Panc1 (cell line): ENCODE results near the gene IARS1. TPM values are rescaled to one million over a fixed set of nuclear protein-coding genes. Genes with fewer than 3 reads are reported as not detected.

Experiments used
- ATAC-seq: fragments of 200-7000 bp; cut with Tn5 transposase; 2 replicates; pipeline ENCODE4 v1.9.1; 2020; ENCODE audit warnings: mild to moderate bottlenecking, moderate library complexity
- BruUV-seq: library from RNA; stranded (reverse); fragments of 400-500 nt; replicated peaks from 2 replicates; lab custom pipeline; 2021; lab: Mats Ljungman, UMichigan
- CTCF ChIA-PET: fragments of 300-600 bp; sonication (Branson Sonifier 250); formaldehyde crosslinking; loops from one replicate; lab custom pipeline; 2022; ENCODE audit warnings: antibody characterized with exemption; lab: Charles Lee
- POLR2A ChIA-PET: fragments of 300-600 bp; sonication (Branson Sonifier 250); formaldehyde crosslinking; loops from one replicate; lab custom pipeline; 2022; ENCODE audit warnings: antibody characterized with exemption; lab: Charles Lee
- DNase-seq: peaks from one replicate; pipeline ENCODE4 v3.0.0-alpha.2; 2010; ENCODE audit warnings: low read depth, low spot score
- H3K27ac ChIP-seq: 2 replicates; pipeline ENCODE4 v1.5.1; 2011; ENCODE audit warnings: mild to moderate bottlenecking, low read length, inconsistent platforms
- H3K27me3 ChIP-seq: fragments of 200-500 bp; sonication (Bioruptor generic); 2 replicates; pipeline ENCODE4 v1.6.0; 2014; ENCODE audit warnings: low read length, inconsistent platforms; ENCODE audit not compliant: control insufficient read depth, insufficient read depth
- H3K36me3 ChIP-seq: fragments of 200-500 bp; sonication (Bioruptor generic); 2 replicates; pipeline ENCODE4 v1.5.1; 2014; ENCODE audit warnings: inconsistent platforms, mild to moderate bottlenecking, low read length, moderate library complexity; ENCODE audit not compliant: control insufficient read depth, insufficient read depth
- H3K4me1 ChIP-seq: 2 replicates; pipeline ENCODE4 v1.5.1; 2011; ENCODE audit warnings: inconsistent platforms, mild to moderate bottlenecking, low read length, moderate library complexity; ENCODE audit not compliant: control insufficient read depth, insufficient read depth
- H3K4me3 ChIP-seq, 2 experiments: 2 replicates each; pipeline ENCODE4 v1.5.1; 2011 to 2012; ENCODE audit warnings: low read depth in 2 of 2, low read length in 2 of 2, mild to moderate bottlenecking in 2 of 2, inconsistent platforms in 1 of 2, moderate library complexity in 1 of 2
- H3K9me3 ChIP-seq: fragments of 200-500 bp; sonication (Bioruptor generic); 2 replicates; pipeline ENCODE4 v1.5.1; 2014; ENCODE audit warnings: low read depth, mild to moderate bottlenecking, inconsistent platforms, low read length, moderate library complexity; ENCODE audit not compliant: control insufficient read depth, insufficient read depth
- POLR2AphosphoS5 ChIP-seq: IDR thresholded peaks from 2 replicates; pipeline ENCODE4 v1.6.1; 2012; ENCODE audit warnings: mild to moderate bottlenecking, low read depth, low read length, moderate library complexity
- SIN3A ChIP-seq: IDR thresholded peaks from 2 replicates; pipeline ENCODE4 v1.6.1; 2012; ENCODE audit warnings: low read depth, mild to moderate bottlenecking, low read length, moderate library complexity, borderline replicate concordance; ENCODE audit not compliant: insufficient read depth
- TCF7L2 ChIP-seq: IDR thresholded peaks from 2 replicates; pipeline ENCODE4 v1.6.1; 2011; ENCODE audit warnings: mild to moderate bottlenecking, low read depth, low read length, inconsistent platforms
- in situ Hi-C: cut with HindIII; loops from 2 replicates; pipeline ENCODE4 v1.10.0; 2016; ENCODE audit warnings: low sequenced_read_pairs, low pct_unique_long_range_greater_than_20kb
- intact Hi-C: fragments of 100-400 bp; cut with micrococcal nuclease; formaldehyde crosslinking; loops from one replicate; pipeline ENCODE4 v1.10.0; 2022; ENCODE audit not compliant: unreplicated experiment
- total RNA-seq: library from RNA; stranded (reverse); gene quantifications from one replicate; pipeline ENCODE4 v1.2.1, GENCODE V29; 2021; ENCODE audit not compliant: unreplicated experiment
- TF ChIP-seq, protein P1 (sequence below): fragments of 450-650 bp; IDR thresholded peaks from 2 replicates; pipeline ENCODE4 v1.5.1; 2017; ENCODE audit warnings: mild to moderate bottlenecking
- TF ChIP-seq, protein P2 (sequence below), 2 experiments: IDR thresholded peaks; 2 replicates each; pipeline ENCODE4 v1.6.1; 2011 to 2012; ENCODE audit warnings: low read depth in 2 of 2, control low read depth in 1 of 2, low read length in 1 of 2, mild to moderate bottlenecking in 1 of 2, moderate library complexity in 1 of 2; ENCODE audit not compliant: insufficient read depth in 1 of 2

IARS1 gene
- total RNA-seq, 1 experiment from 2014 or later = 116 TPM

DNA sequence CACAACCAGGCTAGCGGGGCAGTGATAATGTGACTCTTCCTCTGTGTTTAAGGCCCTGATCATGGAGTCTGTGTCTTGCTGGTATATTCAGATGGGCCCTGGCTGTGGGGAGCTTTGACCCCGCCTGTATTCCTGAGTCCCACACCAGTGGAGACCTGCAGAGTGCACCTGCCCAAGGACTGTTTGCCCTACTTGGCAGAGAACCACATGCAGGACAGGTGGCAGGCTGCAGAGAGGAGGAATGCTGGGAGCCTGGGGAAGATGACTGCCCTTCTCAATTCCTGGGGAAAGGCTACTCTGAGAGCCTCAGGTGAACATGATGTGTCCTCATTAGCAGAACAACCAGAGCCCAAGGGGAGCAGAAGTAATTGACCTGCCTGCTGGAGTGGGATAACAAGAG, 36.2 kb downstream of the IARS1 start:
- Histone ChIP-seq H3K4me3 (no peak overlapping the region), H3K4me1 (no peaks in the 10 kb centered on the region), H3K36me3 (peaks cover 36% of the 10 kb centered on the region), H3K27me3 (no peaks in the 10 kb centered on the region), H3K9me3 (no peaks in the 10 kb centered on the region), H3K27ac (no peak overlapping the region)
- in situ Hi-C loops (no loop called here), intact Hi-C loops (no loop called here)
- CTCF ChIA-PET = no interaction called here
- ATAC-seq (no peak), DNase-seq (no peak)
- TF ChIP-seq SIN3A (no peak), POLR2AphosphoS5 (no peak), TCF7L2 (no peak)
- TF ChIP-seq, protein P1, sequence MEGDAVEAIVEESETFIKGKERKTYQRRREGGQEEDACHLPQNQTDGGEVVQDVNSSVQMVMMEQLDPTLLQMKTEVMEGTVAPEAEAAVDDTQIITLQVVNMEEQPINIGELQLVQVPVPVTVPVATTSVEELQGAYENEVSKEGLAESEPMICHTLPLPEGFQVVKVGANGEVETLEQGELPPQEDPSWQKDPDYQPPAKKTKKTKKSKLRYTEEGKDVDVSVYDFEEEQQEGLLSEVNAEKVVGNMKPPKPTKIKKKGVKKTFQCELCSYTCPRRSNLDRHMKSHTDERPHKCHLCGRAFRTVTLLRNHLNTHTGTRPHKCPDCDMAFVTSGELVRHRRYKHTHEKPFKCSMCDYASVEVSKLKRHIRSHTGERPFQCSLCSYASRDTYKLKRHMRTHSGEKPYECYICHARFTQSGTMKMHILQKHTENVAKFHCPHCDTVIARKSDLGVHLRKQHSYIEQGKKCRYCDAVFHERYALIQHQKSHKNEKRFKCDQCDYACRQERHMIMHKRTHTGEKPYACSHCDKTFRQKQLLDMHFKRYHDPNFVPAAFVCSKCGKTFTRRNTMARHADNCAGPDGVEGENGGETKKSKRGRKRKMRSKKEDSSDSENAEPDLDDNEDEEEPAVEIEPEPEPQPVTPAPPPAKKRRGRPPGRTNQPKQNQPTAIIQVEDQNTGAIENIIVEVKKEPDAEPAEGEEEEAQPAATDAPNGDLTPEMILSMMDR = no peak
- TF ChIP-seq, protein P2, sequence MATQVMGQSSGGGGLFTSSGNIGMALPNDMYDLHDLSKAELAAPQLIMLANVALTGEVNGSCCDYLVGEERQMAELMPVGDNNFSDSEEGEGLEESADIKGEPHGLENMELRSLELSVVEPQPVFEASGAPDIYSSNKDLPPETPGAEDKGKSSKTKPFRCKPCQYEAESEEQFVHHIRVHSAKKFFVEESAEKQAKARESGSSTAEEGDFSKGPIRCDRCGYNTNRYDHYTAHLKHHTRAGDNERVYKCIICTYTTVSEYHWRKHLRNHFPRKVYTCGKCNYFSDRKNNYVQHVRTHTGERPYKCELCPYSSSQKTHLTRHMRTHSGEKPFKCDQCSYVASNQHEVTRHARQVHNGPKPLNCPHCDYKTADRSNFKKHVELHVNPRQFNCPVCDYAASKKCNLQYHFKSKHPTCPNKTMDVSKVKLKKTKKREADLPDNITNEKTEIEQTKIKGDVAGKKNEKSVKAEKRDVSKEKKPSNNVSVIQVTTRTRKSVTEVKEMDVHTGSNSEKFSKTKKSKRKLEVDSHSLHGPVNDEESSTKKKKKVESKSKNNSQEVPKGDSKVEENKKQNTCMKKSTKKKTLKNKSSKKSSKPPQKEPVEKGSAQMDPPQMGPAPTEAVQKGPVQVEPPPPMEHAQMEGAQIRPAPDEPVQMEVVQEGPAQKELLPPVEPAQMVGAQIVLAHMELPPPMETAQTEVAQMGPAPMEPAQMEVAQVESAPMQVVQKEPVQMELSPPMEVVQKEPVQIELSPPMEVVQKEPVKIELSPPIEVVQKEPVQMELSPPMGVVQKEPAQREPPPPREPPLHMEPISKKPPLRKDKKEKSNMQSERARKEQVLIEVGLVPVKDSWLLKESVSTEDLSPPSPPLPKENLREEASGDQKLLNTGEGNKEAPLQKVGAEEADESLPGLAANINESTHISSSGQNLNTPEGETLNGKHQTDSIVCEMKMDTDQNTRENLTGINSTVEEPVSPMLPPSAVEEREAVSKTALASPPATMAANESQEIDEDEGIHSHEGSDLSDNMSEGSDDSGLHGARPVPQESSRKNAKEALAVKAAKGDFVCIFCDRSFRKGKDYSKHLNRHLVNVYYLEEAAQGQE (IDR thresholded peaks at IDR 0.05; ENCODE audit: insufficient read depth in 1 of 2, low read depth in 2 of 2, low read length in 1 of 2) = no peak
- POLR2A ChIA-PET = no interaction called here
- BruUV-seq = no TSS peak

DNA sequence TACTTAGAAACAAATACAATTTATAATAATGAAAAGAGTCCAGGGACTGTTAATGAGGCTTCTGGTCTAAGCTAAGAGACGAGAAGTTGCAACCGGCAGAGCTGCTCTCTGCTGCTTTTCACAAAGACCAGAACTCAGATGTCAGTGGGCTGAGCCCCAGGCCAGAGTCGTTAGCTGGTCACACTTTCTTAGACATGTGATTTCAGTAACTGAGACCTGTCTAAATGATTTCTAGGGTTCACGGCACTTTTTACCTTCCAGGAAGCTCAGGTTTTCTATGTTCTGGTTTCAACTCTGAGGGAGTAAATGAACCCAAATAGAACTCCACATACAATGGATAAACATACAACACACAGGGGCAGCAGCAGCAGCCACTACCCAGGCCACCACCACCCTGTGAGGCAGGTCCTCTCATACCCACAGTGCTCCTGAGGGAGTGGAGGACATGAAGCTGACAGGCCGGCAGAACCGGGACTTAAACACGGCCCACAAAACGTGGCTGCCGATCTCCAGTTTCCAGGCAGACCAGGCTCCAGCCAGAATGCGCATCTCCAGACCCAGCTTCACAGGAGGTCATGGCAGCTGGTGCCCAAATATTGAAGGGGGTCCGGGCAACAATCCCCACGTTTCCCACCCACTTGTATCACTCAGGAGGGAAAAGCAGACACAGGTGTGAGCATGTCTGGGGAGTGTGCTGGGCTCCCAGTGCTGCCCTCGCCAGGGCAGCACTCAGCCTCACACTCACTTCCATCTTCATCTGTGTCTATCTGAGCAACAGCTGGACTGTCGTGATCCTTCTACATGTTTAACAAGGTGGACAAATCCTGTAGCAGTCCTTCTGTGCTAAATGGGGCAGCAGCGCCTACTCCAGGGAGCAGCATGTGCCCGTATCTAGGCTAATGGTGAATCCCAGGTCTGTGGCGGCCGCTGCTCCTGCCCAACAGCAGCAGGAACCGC, 38.8 kb downstream of the IARS1 start:
- POLR2A ChIA-PET = no interaction called here
- in situ Hi-C loops = no loop called here
- intact Hi-C loops = no loop called here

More for the DNA sequence above, 38.8 kb downstream of the IARS1 start:
- ATAC-seq (no peak), DNase-seq (no peak)
- Histone ChIP-seq H3K9me3 (no peaks in the 10 kb centered on the region), H3K27ac (no peak overlapping the region), H3K27me3 (no peaks in the 10 kb centered on the region), H3K4me1 (no peaks in the 10 kb centered on the region), H3K4me3 (no peak overlapping the region), H3K36me3 (peaks cover 54% of the 10 kb centered on the region)
- no peak for TF ChIP-seq SIN3A
- no peak for TF ChIP-seq POLR2AphosphoS5
- TF ChIP-seq, protein P1 = no peak
- no peak for TF ChIP-seq TCF7L2
- TF ChIP-seq, protein P2 (IDR thresholded peaks at IDR 0.05; ENCODE audit: insufficient read depth in 1 of 2, low read depth in 2 of 2, low read length in 1 of 2) = no peak
- no TSS peak for BruUV-seq
- CTCF ChIA-PET = no interaction called here
